GM21619 (cell line): Measurements from ENCODE around the gene ETS1.
"Not testable (repeated sequence)": the region's sequence is repeated elsewhere in the genome, so short reads cannot be mapped to it uniquely, and the experiment has no call there.

Experiments used
- ATAC-seq: cut with Tn5 transposase; IDR thresholded peaks from one replicate; pipeline ENCODE4 v1.9.1; 2021; ENCODE audit not compliant: unreplicated experiment

The ETS1 gene

DNA sequence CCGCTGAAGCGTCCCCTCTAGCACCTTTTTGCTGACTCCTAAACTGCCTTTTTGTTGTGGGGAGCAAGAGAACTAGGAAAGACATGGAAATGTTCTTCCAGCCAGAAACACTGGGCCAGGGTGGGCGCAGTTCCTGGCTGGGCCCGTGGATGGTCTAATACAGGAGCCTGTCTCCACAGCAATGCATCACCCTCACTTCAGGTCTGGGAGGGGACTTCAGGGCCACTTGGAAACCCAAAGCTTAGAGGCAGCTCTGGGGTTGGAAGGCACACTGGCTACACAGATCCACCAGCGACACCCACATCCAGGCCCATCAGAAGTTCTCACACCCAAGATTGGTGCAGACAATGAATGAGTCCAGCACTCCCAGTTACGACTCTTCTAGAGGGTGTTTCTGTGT is 120.3 kb downstream of the ETS1 start:
- ATAC-seq = no peak

DNA sequence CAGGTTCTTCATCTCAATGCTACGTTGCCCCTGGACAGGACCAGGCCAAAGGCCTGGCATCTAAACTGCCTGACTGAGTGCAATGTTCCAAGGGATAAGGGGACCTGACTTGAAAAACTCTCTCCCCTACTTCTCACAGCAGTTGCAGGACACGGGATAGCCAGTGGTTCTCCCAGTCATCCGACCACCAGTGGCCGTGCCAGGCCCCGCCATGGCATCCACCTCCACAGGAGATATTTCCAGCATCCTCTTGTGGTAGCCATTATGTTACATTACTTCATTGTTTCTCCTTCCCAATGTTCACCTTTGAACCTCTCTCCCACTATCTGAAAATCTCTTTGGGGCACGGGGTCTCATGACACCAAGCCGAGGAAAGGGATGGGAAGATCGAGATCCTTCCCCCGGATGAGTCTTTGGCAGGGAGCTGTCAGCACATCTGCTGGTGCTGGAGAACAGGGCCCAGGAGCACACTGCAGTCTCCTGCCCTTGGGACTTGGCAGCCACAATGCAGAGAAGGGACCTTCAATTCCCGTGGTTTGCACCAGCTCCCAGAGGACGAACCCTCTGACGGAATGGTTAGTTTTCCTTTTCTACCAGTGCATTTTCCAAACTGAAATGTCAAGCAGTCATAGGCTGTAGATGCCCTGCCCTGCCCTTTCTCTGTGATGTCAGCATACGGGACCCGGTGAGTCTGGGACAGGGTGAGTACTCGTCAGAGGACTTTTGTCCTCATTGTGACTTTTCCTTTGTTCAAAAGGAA is 121.2 kb downstream of the ETS1 start:
- no peak for ATAC-seq

DNA sequence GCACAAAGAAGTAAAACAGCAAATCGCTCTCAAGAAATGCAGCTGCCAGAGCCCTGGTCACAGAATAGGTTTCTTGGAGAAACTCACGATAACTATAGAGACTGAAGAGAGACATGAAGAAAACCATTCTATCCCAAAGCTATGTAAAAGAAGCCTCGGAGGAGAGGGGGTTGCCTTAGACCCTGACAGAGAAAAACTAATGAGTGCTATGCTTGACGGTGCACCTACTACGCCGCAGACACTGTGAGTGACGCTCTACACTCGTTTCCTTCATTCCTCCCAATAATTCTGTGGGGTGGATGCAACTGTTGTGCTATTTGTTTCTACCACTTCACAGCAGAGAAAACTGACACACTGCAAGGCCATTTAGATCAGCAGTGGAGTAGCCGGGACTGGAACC is 121.8 kb downstream of the ETS1 start:
- ATAC-seq = no peak

DNA sequence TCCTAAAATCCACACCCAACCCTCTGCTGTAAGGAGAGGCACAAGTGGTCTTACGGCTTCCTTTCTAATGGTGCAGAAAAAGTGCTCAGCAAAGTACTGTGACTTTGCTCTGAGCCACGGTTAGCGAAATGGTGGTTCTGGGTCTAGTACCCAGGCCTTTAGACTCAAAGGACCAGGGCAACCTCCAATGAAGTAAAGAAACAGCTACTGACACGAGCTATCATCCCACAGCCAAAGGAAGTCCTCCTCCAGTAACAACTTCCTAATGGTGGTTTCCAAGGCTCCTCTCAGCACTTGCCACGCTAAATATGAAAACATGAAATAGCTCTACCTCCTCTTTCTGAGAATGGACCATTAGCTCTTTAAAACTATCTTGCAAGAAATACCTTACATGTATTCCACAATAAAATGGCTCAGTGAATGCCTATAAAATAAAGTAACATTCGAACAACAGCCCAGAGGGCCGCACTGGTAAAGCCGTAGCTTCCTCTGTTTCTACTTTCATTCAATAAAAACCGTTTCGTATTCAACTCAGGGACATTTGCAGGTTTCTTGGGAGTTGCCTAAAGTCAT is 122.4 kb downstream of the ETS1 start:
- no peak for ATAC-seq

DNA sequence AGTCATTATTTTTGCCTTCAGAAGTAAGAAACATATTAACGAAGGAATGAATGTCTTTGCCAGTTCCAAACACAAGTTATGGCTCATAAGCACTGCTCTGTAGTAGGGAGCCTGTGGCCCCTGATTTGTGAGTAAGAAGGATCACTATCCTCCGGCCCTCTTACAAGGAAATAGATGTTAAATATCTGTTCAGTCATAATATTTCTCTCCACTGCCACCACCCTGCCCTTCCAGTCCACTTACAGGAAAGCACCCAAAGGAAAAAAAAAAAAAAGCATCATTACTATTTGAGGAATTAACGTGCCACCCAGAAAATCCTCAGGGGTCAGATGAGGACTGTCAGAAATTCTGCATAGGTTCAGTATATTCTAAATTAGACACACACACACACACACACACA is 123.4 kb downstream of the ETS1 start:
- ATAC-seq = no peak

DNA sequence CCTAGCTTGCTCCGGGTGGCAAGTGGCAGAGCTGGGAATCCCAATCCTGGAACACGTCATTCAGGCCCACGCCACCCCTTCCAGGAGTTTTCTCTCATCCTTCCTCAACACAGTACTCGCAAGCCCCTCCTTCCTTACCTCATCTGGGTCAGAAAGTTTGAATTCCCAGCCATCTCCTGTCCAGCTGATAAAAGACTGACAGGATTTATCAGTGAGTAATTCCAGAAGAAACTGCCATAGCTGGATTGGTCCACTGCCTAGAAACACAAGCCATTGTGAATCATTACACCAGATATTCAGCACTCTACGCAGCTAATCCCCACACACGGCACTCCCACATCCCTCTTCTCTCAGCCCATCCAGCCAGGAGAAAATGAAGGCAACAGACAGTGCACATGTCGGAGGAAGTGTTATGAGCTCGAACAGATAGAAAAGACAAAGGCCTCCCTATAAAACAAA is 124.0 kb downstream of the ETS1 start:
- no peak for ATAC-seq

DNA sequence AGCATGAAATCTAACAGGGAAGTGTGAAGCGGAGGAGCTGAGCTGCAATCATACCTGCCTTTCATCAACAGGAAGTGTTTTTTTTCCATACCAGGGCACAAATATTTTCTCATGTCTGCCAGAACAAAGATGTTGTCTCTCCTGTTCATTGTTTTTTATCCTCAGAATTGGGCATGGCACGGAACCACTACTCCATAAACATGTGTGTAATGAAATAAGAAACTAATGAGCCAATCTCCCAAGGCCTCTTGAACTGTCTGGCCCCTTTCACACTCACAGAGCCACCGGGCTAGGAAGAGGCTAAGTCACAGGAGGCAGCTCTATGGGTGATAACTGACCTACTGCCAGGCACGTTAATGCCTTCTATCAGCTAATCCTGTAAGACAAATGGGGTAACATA is 124.4 kb downstream of the ETS1 start:
- ATAC-seq = no peak

DNA sequence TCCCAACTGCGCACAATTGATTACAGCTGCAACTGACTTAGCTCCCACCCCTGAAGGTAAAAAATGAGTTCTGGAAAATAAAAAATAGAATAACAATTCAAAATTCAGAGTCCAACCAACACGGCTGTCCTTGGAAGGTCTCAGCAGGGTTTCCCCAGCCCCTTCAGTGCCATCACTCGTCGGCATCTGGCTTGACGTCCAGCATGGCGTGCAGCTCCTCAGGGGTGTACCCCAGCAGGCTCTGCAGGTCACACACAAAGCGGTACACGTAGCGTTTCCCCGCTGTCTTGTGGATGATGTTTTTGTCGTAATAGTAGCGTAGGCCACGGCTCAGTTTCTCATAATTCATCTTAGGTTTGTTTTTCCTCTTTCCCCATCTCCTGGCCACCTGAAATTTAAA is 125.2 kb downstream of the ETS1 start:
- ATAC-seq = no peak

DNA sequence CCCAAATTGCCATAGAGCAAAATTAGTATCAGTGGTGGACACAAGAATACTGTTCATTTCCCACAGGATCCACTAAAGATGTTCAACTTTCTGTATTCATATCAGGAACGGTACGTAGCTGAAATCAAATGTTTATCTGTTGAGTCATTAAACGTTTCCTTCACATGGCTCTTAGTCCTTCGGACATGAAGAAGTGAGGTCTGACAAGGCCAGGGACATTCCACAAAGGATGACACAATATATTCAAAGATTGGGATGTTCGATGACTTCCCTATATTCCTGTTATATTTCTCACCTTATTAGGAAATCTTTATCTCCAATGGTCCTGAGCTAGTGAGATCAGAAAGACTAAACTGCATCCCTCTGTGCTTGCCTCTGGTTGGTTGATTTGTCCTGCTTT is 129.0 kb downstream of the ETS1 start:
- no peak for ATAC-seq

DNA sequence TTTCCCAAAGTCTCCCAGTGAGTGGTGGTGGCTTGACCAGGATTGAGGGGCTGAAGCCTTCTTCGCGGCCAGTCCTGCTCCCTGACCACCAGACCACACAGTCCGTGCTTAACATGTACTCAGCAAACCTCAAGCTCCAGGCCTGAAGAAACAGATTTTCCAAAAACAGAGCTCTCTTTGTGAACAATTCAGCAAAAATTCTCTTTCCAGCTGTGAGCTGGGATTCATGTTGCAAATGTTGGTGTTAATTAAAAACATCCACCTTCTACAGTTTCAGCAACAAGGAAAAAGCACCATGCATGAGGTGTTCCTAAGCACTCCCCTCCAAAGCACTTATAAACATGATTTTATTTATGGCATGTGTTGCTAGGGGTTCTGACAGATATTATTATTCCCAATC is 129.5 kb downstream of the ETS1 start:
- no peak for ATAC-seq

DNA sequence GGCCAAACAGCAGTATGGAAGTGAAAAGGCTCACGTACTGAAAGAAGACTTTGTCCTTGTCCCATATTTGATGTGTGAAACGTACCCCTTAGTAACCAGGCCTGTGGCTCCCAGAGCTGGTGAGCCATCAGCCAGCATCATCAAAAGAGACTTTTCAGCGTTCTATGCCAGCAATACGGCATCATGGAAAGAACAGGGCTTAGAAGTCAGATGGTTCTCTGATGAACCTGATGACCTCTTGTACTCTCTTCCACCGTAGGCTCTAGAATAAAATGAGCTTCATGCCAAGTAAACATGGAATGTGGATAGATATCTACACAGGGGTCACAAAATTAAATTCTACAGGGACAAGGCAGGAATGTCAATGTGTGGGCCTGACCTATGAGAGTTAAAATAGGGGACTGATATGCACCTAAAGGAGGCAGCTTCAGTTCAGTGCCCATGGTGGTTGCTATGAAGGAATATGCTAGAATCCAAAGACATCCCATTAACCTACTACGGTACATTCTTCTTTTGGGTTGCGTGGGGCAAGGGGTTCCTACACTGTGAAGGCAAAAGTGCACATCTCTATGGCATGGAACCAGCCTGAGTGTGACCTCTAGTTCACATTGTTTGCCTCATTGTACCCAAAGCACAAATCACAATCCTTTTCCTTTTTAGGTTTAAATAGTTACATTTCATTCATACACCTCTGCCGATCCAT is 130.6 kb downstream of the ETS1 start:
- no peak for ATAC-seq

DNA sequence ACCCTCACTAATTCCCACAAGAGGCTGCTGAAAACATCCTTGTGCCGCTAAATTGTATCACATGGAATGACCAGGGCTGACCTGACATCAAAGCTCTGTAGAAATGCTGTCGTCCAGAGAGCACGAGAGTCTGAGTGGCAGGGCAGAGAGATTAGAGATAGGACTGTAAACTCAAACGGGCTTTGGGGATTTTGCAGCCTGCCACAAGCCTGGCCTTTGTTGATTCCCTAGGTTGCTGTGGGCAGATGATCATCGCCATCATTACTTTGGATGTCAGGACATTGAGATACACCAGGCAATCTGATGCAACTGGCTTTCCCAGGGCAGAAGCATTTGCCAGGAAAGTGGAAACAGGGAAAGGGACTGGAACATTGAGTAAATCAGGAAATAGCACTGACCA is 131.6 kb downstream of the ETS1 start:
- no peak for ATAC-seq

DNA sequence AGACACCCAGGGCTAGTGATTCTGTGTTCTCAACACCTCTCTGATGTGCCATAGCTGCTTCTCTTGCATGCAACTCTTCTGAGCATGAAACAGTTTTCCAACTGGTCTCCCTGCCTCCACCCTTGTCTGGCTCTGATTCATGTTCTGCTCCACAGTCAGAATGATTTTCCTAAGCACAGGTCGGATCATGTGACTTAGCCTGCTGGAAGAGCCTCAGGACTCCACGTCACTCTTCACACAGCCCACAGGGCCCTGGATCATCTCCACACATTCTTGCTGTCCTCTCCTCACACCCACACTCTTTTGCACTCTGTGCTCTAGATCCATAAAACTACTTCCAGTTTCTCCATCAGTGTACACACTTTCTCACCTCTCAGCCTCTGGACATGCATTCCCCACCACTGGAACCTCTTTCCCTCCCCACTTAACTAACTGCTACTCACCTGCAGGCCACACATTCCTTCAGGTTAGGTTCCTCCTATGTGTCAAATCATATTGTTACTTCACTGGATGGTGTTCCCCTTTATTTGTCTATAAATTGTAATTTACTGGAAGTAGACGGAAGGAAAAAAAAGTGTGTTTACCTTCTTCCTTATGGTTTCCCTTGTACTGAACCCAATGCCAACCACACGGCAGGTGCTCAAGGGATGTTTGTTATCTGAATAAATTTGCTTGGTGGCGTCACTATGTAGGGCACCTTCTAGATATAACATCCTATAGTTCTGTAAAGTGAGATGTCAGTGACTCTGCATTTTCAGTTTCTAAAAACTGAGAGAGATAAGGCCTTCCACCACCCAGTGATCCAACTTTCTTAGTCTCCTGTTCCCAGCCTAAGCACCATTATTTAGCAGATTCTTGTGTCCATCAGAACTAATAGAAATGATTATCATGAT is 133.7 kb downstream of the ETS1 start:
- no peak for ATAC-seq

DNA sequence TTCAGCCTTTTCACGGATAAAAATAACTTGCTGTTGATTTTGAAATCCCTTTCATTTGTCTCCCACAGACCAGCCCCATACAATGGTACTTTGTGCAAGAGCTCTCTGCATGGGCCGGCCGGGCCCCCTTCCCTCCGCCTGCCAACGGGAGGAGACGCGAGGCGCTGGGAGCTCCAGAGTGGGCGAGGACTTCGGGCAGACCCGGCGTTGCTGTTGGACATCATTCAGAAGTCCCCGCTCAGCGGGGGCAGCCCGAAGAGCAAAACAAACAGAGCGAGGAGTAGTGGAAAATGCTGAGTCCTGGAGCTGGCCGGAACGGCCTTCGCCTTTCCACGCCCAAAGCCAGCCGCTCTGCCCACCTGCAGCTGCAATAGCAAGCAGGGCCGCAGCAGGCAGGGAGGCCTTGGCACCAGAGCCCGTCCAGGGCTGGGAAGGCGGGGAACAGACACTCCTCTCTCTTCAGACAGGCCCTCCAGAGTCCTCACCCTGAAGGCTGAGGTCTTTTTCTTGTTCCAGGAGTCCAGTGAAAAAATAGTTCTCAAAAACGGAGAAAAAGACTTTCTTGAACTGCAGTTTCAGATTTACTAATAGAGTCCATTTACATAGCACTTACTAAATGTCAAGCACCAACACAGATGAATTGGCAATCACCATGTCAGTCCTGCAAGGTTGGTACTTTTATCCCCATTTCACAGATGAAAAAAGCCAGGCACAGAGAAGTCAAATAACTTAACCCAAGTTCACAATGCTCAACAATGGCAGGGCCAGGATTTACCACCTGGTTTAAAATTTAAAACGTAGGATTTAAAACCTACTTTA is 135.5 kb downstream of the ETS1 start:
- peak; percentile 38 for ATAC-seq

DNA sequence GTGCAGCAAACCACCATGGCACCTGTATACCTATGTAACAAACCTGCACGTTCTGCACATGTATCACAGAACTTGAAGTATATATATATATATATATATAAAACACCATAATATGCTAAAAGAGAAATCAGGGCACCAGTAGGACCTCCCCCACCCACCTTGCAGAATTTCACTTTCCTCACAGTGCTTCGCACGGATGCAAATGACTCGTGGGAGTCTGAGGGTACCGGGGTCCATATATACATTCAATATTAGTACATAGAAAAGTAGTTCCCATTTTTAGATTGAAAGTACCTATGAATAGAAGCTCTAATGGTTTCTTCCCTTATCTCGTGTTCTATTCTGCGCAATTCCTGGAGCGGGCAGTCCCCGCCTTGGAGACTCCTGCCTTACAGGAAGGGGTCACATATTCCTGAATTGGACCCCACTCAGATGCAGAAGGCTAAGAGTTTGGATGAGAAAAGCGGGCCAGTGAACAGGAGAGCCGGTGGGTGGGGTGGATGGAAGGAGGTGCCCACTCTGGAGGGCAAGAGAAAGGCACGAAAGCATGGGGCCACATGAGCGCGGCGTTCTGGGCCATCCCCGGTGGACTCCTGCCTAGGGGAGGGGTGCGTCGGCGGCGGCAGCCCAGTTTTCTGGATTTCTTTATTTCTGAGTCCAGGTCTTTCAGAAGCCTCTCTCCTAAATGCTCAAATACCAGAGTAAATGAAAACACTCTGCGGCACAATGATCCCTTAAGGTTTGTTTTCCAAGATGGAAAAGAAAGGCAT is 136.3 kb downstream of the ETS1 start:
- ATAC-seq = no peak

DNA sequence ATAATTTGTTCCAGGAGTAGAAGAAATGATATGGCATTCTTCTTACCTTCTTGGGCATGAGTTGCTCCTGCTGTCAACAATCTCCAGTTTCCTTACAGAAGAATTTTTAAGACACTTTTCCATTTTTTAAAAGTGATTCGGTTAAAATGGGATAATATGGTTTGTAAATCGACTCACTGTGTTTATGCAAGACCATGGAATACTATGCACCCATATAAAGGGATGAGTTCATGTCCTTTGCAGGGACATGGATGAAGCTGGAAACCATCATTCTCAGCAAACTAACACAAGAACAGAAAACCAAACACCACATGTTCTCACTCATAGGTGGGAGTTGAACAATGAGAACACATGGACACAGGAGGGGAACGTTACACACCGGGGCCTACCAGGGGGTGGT is 136.9 kb downstream of the ETS1 start:
- not testable (repeated sequence) for ATAC-seq

DNA sequence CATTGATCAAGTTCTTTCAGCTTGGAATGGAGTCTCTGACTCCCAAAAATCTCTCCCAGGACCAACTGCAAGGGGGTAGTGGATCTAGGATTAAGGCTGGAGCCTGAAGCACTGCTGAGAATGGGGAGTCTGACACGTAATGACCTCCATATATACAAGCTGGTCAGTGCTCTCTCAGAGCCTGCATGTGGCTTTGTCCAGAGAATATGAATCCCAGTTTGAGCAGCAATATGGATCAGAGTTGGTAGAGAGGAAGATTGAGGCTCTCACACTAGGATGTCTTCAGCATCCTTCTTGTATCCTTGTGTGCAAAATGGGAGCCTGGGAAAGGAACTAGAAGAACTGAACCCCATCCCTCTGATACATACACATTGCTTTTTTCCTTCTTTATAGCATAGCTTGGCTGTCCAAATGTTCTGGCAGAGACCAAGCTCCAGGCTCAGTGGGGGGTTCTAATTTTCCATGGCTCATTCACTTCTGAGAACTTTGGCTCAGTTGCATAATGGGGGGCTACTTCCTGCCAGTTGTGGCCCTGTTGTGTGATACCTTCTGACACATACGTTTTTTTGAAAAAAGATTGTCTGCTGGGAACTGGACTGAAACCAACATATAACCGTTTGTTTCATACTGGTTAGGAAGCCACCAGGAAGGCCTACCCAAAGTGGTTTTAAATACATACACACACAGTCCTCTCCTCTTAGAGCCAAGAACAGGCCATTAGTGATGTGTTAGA is 138.2 kb downstream of the ETS1 start:
- ATAC-seq = no peak

DNA sequence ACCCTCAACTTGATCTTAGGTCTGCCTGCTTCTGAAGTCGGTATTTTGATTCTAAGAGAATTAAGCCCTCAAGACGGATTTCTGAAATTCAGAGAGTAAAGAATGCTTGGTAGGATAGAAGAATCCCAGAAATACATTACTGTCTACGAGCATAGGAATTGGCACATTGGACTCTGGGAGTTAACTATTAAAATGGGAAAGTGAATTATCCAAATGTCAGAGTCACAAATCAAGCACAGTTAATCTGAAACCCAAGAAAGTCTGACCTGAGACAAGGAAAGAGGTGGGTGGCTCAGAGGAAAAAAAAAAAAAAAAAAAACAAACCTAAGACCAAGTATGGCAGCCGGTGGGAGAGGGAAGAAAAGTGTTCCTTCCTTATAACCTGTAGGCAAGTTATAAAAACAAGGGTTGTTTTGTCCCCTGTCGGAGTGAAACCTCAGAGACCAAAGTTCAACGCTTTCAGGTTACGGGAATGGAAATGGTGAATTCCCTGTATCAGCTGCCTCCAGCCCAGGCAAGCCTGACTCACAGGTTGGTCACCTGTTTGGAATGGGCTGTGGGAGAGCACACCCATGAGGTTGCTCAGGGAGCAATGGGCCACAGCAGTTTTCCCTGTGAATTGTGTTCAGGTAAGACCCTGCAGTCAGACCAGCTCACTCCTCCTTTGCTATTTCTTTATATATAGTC is 139.0 kb downstream of the ETS1 start:
- ATAC-seq = no peak
